GM15510 (cell line): Measurements from ENCODE around the gene ERBB3.

ENCODE experiments used
- POLR2A ChIP-seq: IDR thresholded peaks from 3 replicates; pipeline ENCODE4 v1.6.1; 2011; ENCODE audit warnings: borderline replicate concordance; ENCODE audit not compliant: insufficient read length; ENCODE audit errors: extremely low read depth

ERBB3 gene

DNA sequence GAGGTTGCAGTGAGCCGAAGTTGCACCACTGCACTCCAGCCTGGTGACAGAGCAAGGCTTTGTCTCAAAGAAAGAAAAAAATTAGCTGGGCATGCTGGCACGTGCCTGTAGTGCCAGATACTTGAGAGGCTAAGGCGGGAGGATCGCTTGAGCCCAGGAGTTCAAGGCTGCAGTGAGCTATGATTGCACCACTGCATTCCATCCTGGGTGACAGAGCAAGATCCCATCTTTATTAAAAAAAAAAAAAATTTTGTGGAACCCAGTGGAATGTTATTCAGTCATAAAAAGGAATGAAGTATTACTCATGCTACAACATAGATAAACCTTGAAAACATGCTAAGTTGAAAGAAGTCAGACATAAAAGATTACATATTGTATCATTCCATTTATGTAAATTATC, 8.3 kb upstream of the ERBB3 start:
- no peak for TF ChIP-seq POLR2A

DNA sequence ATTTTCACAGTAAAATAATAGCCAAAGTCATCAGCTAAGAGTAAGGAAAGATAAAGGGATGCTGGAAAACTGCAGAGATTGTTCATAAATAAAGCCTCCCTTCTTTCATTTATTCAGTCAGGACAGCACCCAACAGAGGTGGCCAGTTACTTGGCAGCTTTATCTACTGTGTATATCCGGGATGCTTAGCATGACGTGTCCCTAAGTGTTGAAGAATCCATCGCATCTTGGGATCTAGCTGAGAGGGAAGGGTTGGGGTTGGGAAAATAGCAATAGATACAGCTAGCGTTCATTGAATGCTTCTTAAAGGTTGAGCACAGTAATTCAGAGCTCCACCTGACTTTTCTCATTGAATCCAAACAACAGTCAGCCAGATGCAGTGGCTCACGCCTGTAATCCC, 5.6 kb upstream of the ERBB3 start:
- no peak for TF ChIP-seq POLR2A

DNA sequence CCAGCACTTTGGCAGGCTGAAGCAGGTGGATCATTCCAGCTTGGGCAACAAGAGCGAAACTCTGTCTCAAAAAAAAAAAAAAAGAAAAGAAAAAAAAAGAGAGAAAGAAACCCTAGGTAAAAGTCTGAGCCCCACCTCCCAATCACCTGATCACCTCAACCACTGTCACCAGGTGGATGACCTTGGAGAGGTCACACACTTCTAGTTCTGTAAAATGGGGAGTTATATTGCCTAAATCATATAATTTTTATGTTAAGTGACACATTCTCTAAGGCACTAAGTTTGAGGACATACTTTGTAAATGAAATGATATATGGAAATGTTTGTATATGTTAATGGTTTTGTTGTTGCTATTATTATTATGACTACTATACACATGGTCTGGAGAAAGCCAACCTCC, 1.5 kb upstream of the ERBB3 start:
- no peak for TF ChIP-seq POLR2A

DNA sequence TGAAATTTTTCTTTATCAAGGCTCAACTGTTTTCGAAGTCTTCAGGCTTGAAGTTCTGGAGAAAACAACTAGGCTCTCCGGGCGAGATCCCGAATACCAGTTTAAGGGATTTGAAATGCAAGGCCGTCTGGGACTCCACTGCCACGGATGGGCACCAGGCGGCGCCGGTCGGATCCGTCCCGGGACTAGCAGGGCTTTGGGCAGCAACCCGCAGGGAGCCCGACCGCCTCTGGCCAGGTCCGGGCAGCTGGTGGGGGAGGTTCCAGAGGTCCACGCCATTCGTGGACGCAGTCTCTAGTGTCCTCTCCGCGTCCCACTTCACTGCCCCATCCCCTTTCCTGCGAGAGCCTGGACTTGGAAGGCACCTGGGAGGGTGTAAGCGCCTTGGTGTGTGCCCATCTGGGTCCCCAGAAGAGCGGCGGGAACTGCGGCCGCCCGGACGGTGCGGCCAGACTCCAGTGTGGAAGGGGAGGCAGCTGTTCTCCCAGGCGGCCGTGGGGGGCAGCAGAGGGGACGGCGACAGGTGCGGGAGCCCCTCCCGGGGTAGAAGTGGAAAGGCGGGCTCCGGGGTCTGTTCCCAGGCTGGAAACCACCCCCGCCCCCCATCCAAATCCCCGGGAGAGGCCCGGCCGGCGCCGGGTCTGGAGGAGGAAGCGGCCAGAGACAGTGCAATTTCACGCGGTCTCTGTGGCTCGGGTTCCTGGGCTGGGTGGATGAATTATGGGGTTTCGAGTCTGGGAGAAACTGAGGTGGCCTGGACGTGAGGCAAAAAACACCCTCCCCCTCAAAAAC, 838 bp upstream of the ERBB3 start:
- no peak for TF ChIP-seq POLR2A

DNA sequence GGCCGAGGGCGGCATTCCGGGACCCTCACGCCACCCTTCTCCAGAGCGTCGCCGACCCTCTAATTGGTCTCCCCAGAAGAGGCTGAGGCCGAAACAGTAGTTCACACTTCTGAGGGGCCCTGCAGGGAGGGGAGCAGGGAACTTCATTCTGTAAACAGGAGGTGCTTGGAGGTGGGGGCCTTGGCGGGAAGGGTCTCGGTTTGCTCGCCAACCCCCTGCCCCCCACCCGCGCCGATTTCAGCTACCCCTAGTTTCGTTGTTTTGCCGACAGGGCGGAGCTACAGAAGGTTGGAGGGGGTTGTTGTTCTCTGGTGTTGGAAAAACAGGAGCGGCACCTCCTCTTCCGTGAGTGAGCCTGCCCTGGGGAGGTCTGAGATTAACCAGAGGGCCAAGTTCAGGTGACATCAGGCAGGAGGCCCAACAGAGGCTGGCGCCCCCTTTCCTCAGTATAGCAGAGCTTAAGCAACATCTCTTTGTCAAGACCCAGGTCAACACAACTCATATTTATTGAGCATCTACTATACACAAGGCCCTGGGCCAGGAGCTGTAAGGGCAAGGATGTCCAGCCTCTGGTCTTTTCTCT, 682 bp downstream of the ERBB3 start:
- no peak for TF ChIP-seq POLR2A

DNA sequence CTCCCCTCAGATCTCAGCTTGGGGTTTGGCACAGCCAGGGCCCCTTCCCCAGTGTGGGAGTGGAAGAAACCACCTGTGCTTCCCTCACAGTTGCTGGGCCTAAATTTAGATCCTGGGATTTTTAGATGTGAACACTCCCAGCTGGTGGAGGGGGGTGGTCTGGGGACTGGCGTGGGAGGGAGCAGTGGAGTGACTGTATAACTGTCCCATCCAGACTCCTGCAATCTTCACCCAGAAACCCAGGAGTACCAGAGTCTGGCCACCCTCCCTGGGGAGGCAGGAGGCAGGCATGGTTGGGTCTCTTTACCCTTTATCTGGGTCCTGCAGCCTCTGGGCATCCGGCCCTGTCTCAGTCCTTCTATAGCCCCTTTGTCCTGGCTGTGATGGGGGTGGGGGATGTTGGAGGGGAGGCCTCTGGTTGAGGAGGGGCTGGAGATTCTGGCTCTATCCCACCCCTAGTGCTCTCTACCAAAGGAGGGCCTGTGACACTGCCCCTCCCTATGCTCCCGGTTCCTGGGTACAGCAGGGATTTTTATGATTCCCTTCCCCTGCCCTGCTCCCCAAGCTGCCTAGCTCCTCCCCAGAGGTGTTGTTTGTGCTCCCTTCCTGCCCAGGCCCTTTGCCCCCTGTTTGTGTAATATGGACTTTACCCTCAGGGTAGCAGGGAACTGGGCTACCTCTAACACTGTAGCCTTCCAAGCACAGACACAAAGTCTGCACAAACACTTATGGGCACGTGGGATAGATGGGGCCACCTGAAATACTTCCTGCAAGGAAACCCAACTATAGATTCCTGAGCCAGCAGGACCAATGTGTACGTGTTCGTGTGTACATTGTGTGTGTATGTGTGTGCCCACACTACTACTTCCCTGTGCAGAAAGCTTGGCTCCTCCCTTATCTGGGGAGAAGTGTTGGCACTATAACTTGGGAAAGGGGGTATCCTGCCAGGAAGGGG, 1.7 kb downstream of the ERBB3 start:
- no peak for TF ChIP-seq POLR2A

DNA sequence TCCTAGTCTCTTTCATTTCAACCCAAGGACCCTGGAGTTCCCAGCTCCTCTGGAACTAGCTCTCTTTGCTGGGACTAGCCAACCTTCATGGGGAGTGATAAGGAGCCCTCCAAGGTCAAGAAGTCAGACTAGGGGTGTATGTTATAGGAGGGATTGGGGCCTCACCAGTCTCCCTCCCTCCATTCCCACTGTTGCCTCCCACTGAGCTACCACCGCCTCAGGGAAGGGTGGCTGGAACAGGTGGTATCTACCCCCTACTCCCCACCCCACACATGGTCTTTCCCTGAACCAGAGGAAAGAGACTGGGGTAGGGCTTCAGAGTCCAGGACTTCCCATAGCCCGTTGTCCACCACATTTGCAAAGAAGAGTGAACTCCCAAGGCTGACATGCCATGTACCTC, 2.4 kb downstream of the ERBB3 start:
- no peak for TF ChIP-seq POLR2A

DNA sequence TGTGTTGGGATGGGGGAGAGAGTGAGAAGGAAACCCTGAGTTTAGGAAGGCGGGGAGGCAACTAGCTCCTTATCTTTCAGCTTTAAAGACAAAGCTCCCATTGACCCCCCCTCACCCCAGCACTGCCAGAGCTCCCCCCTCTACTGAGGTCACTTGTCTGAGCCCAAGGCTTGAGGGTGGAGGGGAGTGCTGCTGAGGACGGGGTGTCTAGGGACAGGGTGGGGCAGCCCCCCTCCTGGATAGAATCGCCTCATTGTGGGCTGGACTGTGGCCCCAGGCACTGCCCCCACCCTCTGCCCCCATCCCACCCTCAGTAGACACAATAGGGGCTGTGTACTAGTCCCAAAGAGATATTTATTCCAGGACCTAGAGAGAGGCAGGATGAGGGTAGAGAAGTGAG, 3.0 kb downstream of the ERBB3 start:
- no peak for TF ChIP-seq POLR2A

DNA sequence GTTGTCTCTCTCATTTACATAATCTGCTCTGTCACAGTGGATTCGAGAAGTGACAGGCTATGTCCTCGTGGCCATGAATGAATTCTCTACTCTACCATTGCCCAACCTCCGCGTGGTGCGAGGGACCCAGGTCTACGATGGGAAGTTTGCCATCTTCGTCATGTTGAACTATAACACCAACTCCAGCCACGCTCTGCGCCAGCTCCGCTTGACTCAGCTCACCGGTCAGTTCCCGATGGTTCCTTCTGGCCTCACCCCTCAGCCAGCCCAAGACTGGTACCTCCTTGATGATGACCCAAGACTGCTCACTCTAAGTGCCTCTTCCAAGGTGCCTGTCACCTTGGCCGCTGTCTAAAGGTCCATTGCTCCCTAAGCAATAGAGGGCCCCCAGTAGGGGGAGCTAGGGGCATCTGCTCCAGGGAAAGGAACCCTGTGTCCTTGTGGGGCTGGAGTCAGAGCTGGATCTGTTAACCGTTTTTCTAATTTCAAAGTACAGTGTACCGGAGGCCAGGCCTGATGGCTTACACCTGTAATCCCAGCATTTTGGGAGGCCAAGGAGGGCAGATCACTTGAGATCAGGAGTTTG, 5.1 kb downstream of the ERBB3 start:
- no peak for TF ChIP-seq POLR2A

DNA sequence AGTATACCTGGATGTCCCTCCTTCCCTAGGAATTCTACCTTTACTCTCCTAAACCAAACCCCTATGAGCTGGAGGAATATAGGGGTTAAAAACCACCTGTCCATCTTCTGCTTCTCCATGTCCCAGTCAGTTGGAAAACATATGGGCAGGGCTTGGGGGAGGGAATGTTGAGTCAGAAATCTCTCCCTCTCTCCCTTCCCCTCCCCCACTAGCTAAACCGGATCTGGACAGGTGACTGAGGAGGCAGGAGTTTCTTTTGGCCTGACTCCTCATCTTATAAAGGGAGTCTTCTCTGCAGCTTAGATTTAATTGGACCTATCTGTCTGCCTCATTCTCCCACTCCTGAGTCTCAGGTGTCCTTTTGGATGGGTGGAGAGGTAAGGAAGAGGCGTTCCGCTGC, 6.1 kb downstream of the ERBB3 start:
- no peak for TF ChIP-seq POLR2A

DNA sequence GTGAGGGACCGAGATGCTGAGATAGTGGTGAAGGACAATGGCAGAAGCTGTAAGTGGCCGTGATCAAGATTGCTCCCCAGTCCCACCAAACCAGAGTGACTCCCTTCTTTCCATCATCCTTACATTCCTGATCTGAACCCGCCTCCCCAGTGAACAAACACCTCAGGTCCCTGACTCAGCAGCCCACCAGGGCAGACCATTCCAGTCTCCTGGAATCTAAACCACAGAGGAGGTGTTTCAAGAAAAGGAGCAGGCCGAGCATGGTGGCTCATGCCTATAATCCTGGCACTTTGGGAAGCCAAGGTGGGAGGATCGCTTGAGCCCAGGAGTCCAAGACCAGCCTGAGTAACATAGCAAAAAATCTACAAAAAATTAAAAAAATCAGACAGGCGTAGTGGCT, 6.6 kb downstream of the ERBB3 start:
- TF ChIP-seq POLR2A, result no peak

DNA sequence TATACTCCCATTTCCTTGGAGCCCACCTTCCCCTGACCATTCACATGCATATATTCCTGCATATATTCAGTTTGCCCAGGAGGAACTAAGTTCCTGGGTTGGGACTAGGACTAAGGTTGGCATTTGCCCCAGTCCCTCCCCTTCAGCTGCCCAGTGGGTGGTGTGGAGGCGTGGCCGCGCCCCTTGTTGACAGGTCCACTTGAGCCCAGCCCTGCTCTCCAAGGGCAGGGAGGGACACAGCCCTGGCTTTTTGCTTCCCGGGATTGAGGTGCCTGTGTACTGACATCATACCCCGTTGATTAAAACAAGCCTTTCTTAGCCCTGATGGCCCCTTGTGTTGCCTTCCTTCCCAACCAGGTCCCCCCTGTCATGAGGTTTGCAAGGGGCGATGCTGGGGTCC, 7.3 kb downstream of the ERBB3 start:
- no peak for TF ChIP-seq POLR2A

DNA sequence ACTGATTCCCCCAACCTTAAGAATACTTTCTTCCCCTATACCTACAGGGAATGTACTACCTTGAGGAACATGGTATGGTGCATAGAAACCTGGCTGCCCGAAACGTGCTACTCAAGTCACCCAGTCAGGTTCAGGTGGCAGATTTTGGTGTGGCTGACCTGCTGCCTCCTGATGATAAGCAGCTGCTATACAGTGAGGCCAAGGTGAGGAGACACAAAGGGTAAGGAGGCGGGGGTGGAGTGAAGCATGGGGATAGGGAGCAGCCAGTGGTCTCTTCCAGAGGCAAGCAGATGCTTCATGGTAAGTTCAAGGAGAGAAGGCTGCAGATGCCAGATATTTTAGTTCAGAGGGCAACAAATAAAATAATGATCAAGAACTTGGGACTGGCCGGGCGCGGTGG, 17.8 kb downstream of the ERBB3 start:
- TF ChIP-seq POLR2A, result no peak

DNA sequence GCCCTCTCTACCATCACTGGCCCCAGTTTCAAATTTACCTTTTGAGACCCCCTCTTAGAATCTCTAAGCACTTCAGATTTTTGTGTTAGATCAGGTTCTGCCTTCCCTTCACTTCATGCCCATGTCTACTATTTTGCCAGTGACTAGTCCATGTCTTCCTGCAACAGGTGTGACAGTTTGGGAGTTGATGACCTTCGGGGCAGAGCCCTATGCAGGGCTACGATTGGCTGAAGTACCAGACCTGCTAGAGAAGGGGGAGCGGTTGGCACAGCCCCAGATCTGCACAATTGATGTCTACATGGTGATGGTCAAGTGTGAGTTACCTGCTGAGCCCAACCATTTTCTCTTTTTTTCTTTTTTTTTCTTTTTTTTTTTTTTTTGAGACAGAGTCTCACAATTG, 18.6 kb downstream of the ERBB3 start:
- TF ChIP-seq POLR2A, result no peak

DNA sequence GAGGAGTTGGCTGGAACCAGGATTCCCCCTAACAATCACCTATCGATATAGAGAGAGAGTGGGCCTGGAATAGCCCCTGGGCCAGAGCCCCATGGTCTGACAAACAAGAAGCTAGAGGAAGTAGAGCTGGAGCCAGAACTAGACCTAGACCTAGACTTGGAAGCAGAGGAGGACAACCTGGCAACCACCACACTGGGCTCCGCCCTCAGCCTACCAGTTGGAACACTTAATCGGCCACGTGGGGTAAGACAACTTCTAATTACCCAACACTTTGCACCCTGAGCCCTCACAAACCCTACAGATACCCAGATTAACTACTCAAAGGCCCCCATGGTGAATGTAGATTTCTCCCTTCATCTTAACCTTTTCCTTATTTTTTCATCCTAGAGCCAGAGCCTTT, 19.8 kb downstream of the ERBB3 start:
- no peak for TF ChIP-seq POLR2A
